Measurements from ENCODE around the gene POGLUT2. TPM values are rescaled to one million over a fixed set of nuclear protein-coding genes. Genes with fewer than 3 reads are reported as not detected.
"Not testable (repeated sequence)": the region's sequence is repeated elsewhere in the genome, so short reads cannot be mapped to it uniquely, and the experiment has no call there.

POGLUT2 gene
- total RNA-seq, 1 donor from 2014 or later = 2.3 TPM

- intact Hi-C loops (cut with DNase I) = no loop called here
- DNase-seq (ENCODE audit: low spot score) = no peak
These were observed 15.3 kb upstream of the POGLUT2 start for GRCh38 chr13:102814025-102814607.

GRCh38 chr13:102812611-102813287 lies 14.0 kb upstream of the POGLUT2 start:
- no peak for DNase-seq (ENCODE audit: low spot score)
- intact Hi-C loops (cut with DNase I) = no loop called here

GRCh38 chr13:102807699-102808098 lies 8.9 kb upstream of the POGLUT2 start:
- DNase-seq (ENCODE audit: low spot score) = no peak
- intact Hi-C loops (cut with DNase I) = no loop called here

GRCh38 chr13:102805680-102806079 lies 6.9 kb upstream of the POGLUT2 start:
- intact Hi-C loops (cut with DNase I) = no loop called here
- DNase-seq (ENCODE audit: low spot score) = no peak

DNA sequence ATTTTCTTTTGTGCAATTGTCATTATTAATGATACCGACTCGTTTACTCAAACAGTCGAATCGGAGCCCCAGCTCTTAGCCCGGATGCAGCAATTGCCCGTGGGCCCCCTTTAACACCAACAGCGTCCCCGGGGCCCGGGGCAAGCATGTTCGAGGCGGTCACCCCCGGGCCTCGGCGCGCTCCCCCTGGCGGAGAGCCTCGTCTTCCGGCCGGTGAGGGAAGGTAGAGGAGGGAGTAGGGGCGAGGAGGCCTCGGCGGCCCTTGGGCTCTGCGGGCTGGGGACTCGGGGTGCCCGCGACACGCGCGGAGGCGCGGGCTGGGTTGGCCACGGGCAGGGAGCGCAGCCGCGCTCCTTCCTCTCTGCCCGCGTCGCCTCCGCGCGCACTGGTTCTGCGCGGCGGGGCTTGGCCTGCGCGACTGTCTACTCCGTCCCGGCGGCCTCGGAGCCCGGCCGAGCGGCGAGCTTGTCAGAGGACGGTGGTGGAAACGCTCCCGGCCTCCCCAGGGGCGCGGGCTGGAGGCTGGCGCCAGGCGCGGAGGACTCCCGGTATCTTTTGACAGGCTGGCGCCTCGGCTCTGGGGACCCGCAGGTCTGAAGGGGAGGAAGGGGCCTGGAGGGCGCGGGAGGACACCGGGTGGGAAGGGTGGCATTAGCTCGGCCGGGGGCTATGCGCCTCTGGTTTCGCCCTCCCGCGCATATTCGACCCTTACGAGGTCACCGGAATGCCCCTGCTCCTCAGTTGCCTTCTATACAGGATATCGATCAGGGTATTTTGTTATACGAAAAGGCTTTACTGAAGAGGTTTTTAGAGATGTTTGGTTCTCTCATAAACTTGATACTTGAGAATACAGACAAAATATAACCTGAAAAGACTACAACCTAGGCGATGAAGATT lies 1.6 kb upstream of the POGLUT2 start:
- peak; percentile 87 for DNase-seq (ENCODE audit: low spot score)
- intact Hi-C loops (cut with DNase I) = loop anchor here (1.0 kb wide), 1 partner anchor 27 kb away; the partner anchor contains the start of gene TEX30

- no peak for DNase-seq (ENCODE audit: low spot score)
- intact Hi-C loops (cut with DNase I) = loop anchor here (1.0 to 2.0 kb wide), 3 partner anchors 26 to 203 kb away; partner anchors contain the start of genes ERCC5, TEX30 and TPP2
These were observed 809 bp upstream of the POGLUT2 start for GRCh38 chr13:102799426-102800144.

DNA sequence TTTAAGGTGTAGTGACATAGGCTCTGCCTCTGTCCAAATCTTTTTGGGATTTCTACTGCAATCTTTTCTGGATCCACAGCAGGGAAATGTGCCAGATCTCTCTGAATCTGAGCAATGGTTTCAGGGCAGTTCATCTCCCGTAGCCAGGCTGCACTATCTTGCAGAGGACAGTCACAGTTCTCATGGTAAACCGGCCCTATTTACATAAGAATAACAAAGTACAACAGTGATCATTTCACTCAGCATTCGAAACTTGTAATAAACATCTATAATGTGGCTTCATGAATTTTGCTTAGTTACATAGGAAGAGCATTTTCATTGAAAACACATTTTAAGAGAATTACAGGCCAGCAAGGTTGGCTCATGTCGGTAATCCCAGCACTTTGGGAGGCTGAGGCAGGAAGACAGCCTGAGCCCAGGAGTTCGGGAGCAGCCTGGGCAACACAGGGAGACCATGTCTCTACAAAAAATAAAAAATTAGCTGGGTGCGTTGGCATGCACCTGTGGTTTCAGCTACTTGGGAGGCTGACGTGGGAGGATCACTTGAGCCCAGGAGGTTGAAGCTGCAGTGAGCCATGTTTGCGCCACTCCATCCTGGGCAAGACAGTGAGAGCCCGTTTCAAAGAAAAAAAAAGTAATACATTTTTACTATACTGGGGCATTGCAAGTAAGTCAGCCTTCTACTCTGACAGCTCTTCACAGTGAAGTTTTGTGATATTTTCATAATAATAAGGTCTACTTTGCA lies 5.0 kb downstream of the POGLUT2 start:
- DNase-seq (ENCODE audit: low spot score) = no peak
- intact Hi-C loops (cut with DNase I) = no loop called here

DNA sequence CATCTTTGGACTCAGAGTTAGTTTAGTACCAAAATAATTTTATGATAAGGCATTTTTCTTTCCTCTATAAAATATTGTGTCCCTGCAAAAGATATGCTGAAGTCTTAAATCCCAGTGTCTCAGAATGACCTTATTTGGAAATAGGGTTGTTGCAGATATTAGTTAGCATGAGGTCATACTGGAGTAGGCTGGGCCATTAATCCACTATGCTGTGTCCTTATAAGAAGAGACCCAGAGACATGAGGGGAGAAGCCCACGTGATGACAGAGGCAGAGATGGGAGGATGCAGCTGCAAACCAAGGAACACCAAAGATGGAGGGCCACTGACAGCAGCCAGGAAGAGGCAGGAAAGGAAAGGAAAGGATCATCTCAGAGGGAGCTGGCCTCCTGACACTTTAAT lies 6.4 kb downstream of the POGLUT2 start:
- DNase-seq (ENCODE audit: low spot score) = no peak
- intact Hi-C loops (cut with DNase I) = no loop called here

DNA sequence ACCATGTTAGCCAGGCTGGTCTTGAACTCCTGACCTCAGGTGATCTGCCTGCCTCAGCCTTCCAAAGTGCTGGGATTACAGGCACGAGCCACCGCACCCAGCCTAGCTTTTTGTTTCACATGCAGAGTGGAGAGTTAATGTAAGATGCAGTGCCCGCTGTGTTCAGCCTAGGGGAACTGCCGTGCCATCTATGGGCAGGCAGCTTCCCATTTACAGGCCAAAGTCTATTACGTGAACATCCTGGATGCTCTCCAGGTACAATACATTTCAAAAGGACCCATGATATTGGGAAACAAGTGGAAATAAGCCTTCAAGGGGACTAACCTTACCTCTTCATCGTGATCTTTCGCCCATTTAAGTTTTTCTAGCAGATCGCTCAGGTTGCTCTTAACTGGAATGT lies 10.1 kb downstream of the POGLUT2 start:
- no peak for DNase-seq (ENCODE audit: low spot score)
- intact Hi-C loops (cut with DNase I) = no loop called here

GRCh38 chr13:102784483-102784882 lies 14.3 kb downstream of the POGLUT2 start:
- intact Hi-C loops (cut with DNase I) = no loop called here
- DNase-seq (ENCODE audit: low spot score) = no peak

GRCh38 chr13:102781591-102781990 lies 17.2 kb downstream of the POGLUT2 start:
- intact Hi-C loops (cut with DNase I) = no loop called here
- no peak for DNase-seq (ENCODE audit: low spot score)

DNA sequence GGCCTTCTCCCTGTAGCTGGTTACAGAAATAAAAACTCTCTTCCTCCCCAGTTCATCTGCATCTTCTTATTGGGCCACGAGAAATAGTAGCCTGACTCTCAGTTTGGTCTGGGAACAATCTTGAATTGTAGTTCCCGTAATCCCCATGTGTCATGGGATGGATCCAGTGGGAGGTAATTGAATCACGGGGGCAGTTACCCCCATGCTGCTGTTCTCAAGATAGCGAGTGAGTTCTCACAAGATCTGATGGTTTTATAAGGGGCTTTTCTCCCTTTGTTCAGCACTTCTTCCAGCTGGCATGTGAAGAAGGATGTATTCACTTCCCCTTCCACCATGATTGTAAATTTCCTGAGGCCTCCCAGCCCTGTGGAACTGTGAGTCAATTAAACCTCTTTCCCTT lies 18.1 kb downstream of the POGLUT2 start:
- DNase-seq (ENCODE audit: low spot score); intact Hi-C loops (cut with DNase I): not testable (repeated sequence)

GRCh38 chr13:102779436-102780159 lies 19.2 kb downstream of the POGLUT2 start:
- no peak for DNase-seq (ENCODE audit: low spot score)
- intact Hi-C loops (cut with DNase I) = no loop called here

DNA sequence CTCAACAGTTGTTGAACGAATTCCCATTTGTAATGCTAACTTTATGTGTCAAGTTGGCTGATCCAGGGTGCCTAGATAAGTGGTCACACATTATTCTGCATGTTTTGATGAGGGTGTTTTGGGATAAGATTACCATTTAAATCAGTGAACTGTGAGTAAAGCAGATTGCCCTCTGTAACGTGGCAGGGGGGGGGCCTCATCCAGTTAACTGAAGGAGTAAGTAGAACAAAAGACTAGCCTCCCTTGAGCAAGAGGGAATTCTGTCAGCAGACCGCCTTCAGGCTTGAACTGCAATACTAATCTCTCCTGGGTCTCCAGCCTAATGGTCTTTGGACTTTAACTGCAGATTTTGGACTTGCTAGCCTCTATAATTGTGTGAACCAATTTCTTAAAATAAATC lies 21.0 kb downstream of the POGLUT2 start:
- intact Hi-C loops (cut with DNase I) = no loop called here
- DNase-seq (ENCODE audit: low spot score) = no peak

GRCh38 chr13:102776271-102776670 lies 22.5 kb downstream of the POGLUT2 start:
- DNase-seq (ENCODE audit: low spot score) = no peak
- intact Hi-C loops (cut with DNase I) = no loop called here

DNA sequence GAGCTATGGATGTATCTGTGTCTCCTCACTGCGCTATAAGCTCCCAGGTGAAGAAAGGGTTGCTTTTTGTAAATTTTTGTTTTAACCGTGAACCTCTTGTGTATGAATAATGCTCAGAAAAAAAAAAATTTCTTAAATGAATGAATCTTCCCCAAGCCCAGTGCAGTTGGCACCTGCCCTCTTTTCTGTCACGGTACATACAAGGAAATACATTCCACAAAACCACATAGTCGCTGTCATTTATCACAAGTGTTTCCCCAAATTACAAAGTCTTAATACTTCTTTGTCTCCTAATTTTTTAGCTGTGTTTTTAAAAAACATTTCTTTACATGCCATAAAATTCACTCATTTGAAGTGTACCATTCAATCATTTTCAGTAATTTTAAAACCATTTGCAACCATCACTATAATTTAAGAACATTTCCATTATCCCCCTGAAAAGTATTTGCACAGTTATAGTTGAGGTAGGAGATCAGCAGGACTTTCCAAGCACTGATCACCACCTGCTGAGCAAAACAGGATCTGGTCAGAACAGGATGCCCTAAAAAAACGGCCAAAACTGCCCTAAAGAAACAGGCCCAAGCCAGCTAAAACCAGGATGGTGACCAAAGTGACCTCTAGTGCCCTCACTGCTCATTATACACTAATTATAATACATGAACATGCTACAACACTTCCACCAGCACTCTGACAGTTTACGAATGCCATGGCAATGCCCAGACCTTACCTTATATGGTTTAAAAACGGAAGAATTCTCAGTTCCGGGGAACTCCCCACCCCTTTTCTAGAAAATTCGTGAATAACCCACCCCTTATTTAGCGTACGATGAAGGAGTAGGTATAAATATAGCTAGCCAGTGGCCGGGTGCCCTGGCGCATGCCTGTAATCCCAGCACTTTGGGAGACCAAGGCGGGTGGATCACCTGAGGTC lies 23.9 kb downstream of the POGLUT2 start:
- intact Hi-C loops (cut with DNase I) = no loop called here
- DNase-seq (ENCODE audit: low spot score) = no peak

DNA sequence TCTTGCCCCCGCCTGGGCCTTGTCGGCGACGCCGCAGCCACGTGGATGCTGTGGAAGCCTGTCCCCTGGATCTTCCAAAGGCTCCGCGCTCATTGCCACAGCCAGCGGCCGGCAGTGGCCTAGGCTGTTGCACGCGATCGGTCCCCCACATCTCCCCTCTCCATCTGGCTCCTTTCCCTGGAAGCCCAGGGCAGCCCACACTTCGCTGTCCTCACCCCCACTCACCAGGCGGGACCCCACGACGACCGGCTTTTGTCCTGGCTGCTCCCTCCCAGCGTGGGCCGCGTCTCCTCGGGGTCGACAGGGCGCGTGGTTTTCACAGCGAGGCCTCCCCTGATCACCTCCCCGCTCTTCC lies 24.6 kb downstream of the POGLUT2 start:
- intact Hi-C loops (cut with DNase I) = no loop called here
- no peak for DNase-seq (ENCODE audit: low spot score)

Data from cardiac septum (tissue), 1 donor.